ENCODE data around the gene HOPX.
"Not testable (repeated sequence)": the region's sequence is repeated elsewhere in the genome, so short reads cannot be mapped to it uniquely, and the experiment has no call there.

HOPX gene

GRCh38 chr4:56704089-56704871 lies 23.2 kb upstream of the HOPX start:
- H3K9ac ChIP-seq (ENCODE audit: low read length in 2 of 2) = no peak overlapping the region
- peaks cover 0 to 4% of the 10 kb centered on the region in 2 donors for H3K9me3 ChIP-seq (ENCODE audit: control insufficient read depth in 2 of 2, low read length in 2 of 2)
- H3K36me3 ChIP-seq (ENCODE audit: control insufficient read depth in 2 of 2, insufficient read depth in 2 of 2, low read length in 2 of 2) = no peaks in the 10 kb centered on the region
- no peaks in the 10 kb centered on the region for H3K27me3 ChIP-seq (ENCODE audit: control insufficient read depth in 1 of 2, insufficient read depth in 2 of 2, low read length in 2 of 2)
- H3K4me3 ChIP-seq (ENCODE audit: low read length in 2 of 2) = no peak overlapping the region
- no peak overlapping the region for H3K27ac ChIP-seq (ENCODE audit: low read length)
- no peaks in the 10 kb centered on the region for H3K4me1 ChIP-seq (ENCODE audit: control insufficient read depth, insufficient read depth, low read length)

- no peak overlapping the region for H3K27ac ChIP-seq (ENCODE audit: low read length)
These were observed 22.3 kb upstream of the HOPX start for GRCh38 chr4:56703378-56703777.

GRCh38 chr4:56701644-56702043 lies 20.5 kb upstream of the HOPX start:
- Histone ChIP-seq H3K36me3 (ENCODE audit: control insufficient read depth in 2 of 2, insufficient read depth in 2 of 2, low read length in 2 of 2) (no peaks in the 10 kb centered on the region), H3K27ac (ENCODE audit: low read length) (no peak overlapping the region), H3K9ac (ENCODE audit: low read length in 2 of 2) (no peak overlapping the region), H3K4me3 (ENCODE audit: low read length in 2 of 2) (no peak overlapping the region), H3K27me3 (ENCODE audit: control insufficient read depth in 1 of 2, insufficient read depth in 2 of 2, low read length in 2 of 2) (no peaks in the 10 kb centered on the region), H3K4me1 (ENCODE audit: control insufficient read depth, insufficient read depth, low read length) (no peaks in the 10 kb centered on the region), H3K9me3 (ENCODE audit: control insufficient read depth in 2 of 2, low read length in 2 of 2) (peaks cover 0 to 4% of the 10 kb centered on the region in 2 donors)

More at GRCh38 chr4:56703378-56703777, 22.3 kb upstream of the HOPX start:
- no peaks in the 10 kb centered on the region for H3K27me3 ChIP-seq (ENCODE audit: control insufficient read depth in 1 of 2, insufficient read depth in 2 of 2, low read length in 2 of 2)
- peaks cover 0 to 4% of the 10 kb centered on the region in 2 donors for H3K9me3 ChIP-seq (ENCODE audit: control insufficient read depth in 2 of 2, low read length in 2 of 2)
- H3K9ac ChIP-seq (ENCODE audit: low read length in 2 of 2) = no peak overlapping the region
- no peaks in the 10 kb centered on the region for H3K36me3 ChIP-seq (ENCODE audit: control insufficient read depth in 2 of 2, insufficient read depth in 2 of 2, low read length in 2 of 2)
- H3K4me1 ChIP-seq (ENCODE audit: control insufficient read depth, insufficient read depth, low read length) = no peaks in the 10 kb centered on the region
- no peak overlapping the region for H3K4me3 ChIP-seq (ENCODE audit: low read length in 2 of 2)

- no peaks in the 10 kb centered on the region for H3K27me3 ChIP-seq (ENCODE audit: control insufficient read depth in 1 of 2, insufficient read depth in 2 of 2, low read length in 2 of 2)
- H3K9me3 ChIP-seq (ENCODE audit: control insufficient read depth in 2 of 2, low read length in 2 of 2) = peaks cover 0 to 3% of the 10 kb centered on the region in 2 donors
- no peaks in the 10 kb centered on the region for H3K36me3 ChIP-seq (ENCODE audit: control insufficient read depth in 2 of 2, insufficient read depth in 2 of 2, low read length in 2 of 2)
- H3K4me1 ChIP-seq (ENCODE audit: control insufficient read depth, insufficient read depth, low read length) = no peaks in the 10 kb centered on the region
- no peak overlapping the region for H3K9ac ChIP-seq (ENCODE audit: low read length in 2 of 2)
- H3K27ac ChIP-seq (ENCODE audit: low read length) = no peak overlapping the region
- no peak overlapping the region for H3K4me3 ChIP-seq (ENCODE audit: low read length in 2 of 2)
These were observed 20.0 kb upstream of the HOPX start for GRCh38 chr4:56701161-56701480.

- H3K9me3 ChIP-seq (ENCODE audit: control insufficient read depth in 2 of 2, low read length in 2 of 2) = no peaks in the 10 kb centered on the region
- no peaks in the 10 kb centered on the region for H3K27me3 ChIP-seq (ENCODE audit: control insufficient read depth in 1 of 2, insufficient read depth in 2 of 2, low read length in 2 of 2)
- no peaks in the 10 kb centered on the region for H3K36me3 ChIP-seq (ENCODE audit: control insufficient read depth in 2 of 2, insufficient read depth in 2 of 2, low read length in 2 of 2)
- no peak overlapping the region for H3K9ac ChIP-seq (ENCODE audit: low read length in 2 of 2)
- no peak overlapping the region for H3K27ac ChIP-seq (ENCODE audit: low read length)
- H3K4me1 ChIP-seq (ENCODE audit: control insufficient read depth, insufficient read depth, low read length) = no peaks in the 10 kb centered on the region
- no peak overlapping the region for H3K4me3 ChIP-seq (ENCODE audit: low read length in 2 of 2)
These were observed 18.5 kb upstream of the HOPX start for GRCh38 chr4:56699537-56700105.

- H3K9ac ChIP-seq (ENCODE audit: low read length in 2 of 2) = no peak overlapping the region
- no peaks in the 10 kb centered on the region for H3K4me1 ChIP-seq (ENCODE audit: control insufficient read depth, insufficient read depth, low read length)
- no peaks in the 10 kb centered on the region for H3K36me3 ChIP-seq (ENCODE audit: control insufficient read depth in 2 of 2, insufficient read depth in 2 of 2, low read length in 2 of 2)
- no peak overlapping the region for H3K27ac ChIP-seq (ENCODE audit: low read length)
- H3K9me3 ChIP-seq (ENCODE audit: control insufficient read depth in 2 of 2, low read length in 2 of 2) = no peaks in the 10 kb centered on the region
- no peaks in the 10 kb centered on the region for H3K27me3 ChIP-seq (ENCODE audit: control insufficient read depth in 1 of 2, insufficient read depth in 2 of 2, low read length in 2 of 2)
- no peak overlapping the region for H3K4me3 ChIP-seq (ENCODE audit: low read length in 2 of 2)
These were observed 17.2 kb upstream of the HOPX start for GRCh38 chr4:56698329-56698728.

- Histone ChIP-seq H3K36me3 (ENCODE audit: control insufficient read depth in 2 of 2, insufficient read depth in 2 of 2, low read length in 2 of 2) (no peaks in the 10 kb centered on the region), H3K9me3 (ENCODE audit: control insufficient read depth in 2 of 2, low read length in 2 of 2) (no peaks in the 10 kb centered on the region), H3K9ac (ENCODE audit: low read length in 2 of 2) (no peak overlapping the region), H3K27ac (ENCODE audit: low read length) (no peak overlapping the region), H3K4me1 (ENCODE audit: control insufficient read depth, insufficient read depth, low read length) (no peaks in the 10 kb centered on the region), H3K4me3 (ENCODE audit: low read length in 2 of 2) (no peak overlapping the region), H3K27me3 (ENCODE audit: control insufficient read depth in 1 of 2, insufficient read depth in 2 of 2, low read length in 2 of 2) (no peaks in the 10 kb centered on the region)
These were observed 15.0 kb upstream of the HOPX start for GRCh38 chr4:56696056-56696455.

- H3K9ac ChIP-seq (ENCODE audit: low read length in 2 of 2); H3K4me3 ChIP-seq (ENCODE audit: low read length in 2 of 2); H3K36me3 ChIP-seq (ENCODE audit: control insufficient read depth in 2 of 2, insufficient read depth in 2 of 2, low read length in 2 of 2); H3K4me1 ChIP-seq (ENCODE audit: control insufficient read depth, insufficient read depth, low read length); H3K9me3 ChIP-seq (ENCODE audit: control insufficient read depth in 2 of 2, low read length in 2 of 2); H3K27me3 ChIP-seq (ENCODE audit: control insufficient read depth in 1 of 2, insufficient read depth in 2 of 2, low read length in 2 of 2); H3K27ac ChIP-seq (ENCODE audit: low read length): not testable (repeated sequence)
These were observed 12.4 kb upstream of the HOPX start for GRCh38 chr4:56693476-56693875.

- H3K4me1 ChIP-seq (ENCODE audit: control insufficient read depth, insufficient read depth, low read length) = no peaks in the 10 kb centered on the region
- H3K4me3 ChIP-seq (ENCODE audit: low read length in 2 of 2) = no peak overlapping the region
- H3K27me3 ChIP-seq (ENCODE audit: control insufficient read depth in 1 of 2, insufficient read depth in 2 of 2, low read length in 2 of 2) = no peaks in the 10 kb centered on the region
- H3K9me3 ChIP-seq (ENCODE audit: control insufficient read depth in 2 of 2, low read length in 2 of 2) = no peaks in the 10 kb centered on the region
- H3K9ac ChIP-seq (ENCODE audit: low read length in 2 of 2) = no peak overlapping the region
- no peaks in the 10 kb centered on the region for H3K36me3 ChIP-seq (ENCODE audit: control insufficient read depth in 2 of 2, insufficient read depth in 2 of 2, low read length in 2 of 2)
- no peak overlapping the region for H3K27ac ChIP-seq (ENCODE audit: low read length)
These were observed 11.5 kb upstream of the HOPX start for GRCh38 chr4:56692576-56692975.

- Histone ChIP-seq H3K9me3 (ENCODE audit: control insufficient read depth in 2 of 2, low read length in 2 of 2) (no peaks in the 10 kb centered on the region), H3K9ac (ENCODE audit: low read length in 2 of 2) (no peak overlapping the region), H3K4me1 (ENCODE audit: control insufficient read depth, insufficient read depth, low read length) (no peaks in the 10 kb centered on the region), H3K27ac (ENCODE audit: low read length) (no peak overlapping the region), H3K27me3 (ENCODE audit: control insufficient read depth in 1 of 2, insufficient read depth in 2 of 2, low read length in 2 of 2) (no peaks in the 10 kb centered on the region), H3K4me3 (ENCODE audit: low read length in 2 of 2) (no peak overlapping the region), H3K36me3 (ENCODE audit: control insufficient read depth in 2 of 2, insufficient read depth in 2 of 2, low read length in 2 of 2) (no peaks in the 10 kb centered on the region)
These were observed 10.3 kb upstream of the HOPX start for GRCh38 chr4:56691425-56691824.

GRCh38 chr4:56690393-56690792 lies 9.3 kb upstream of the HOPX start:
- no peaks in the 10 kb centered on the region for H3K9me3 ChIP-seq (ENCODE audit: control insufficient read depth in 2 of 2, low read length in 2 of 2)
- H3K36me3 ChIP-seq (ENCODE audit: control insufficient read depth in 2 of 2, insufficient read depth in 2 of 2, low read length in 2 of 2) = no peaks in the 10 kb centered on the region
- H3K27me3 ChIP-seq (ENCODE audit: control insufficient read depth in 1 of 2, insufficient read depth in 2 of 2, low read length in 2 of 2) = no peaks in the 10 kb centered on the region
- H3K4me3 ChIP-seq (ENCODE audit: low read length in 2 of 2) = no peak overlapping the region
- H3K4me1 ChIP-seq (ENCODE audit: control insufficient read depth, insufficient read depth, low read length) = no peaks in the 10 kb centered on the region
- H3K9ac ChIP-seq (ENCODE audit: low read length in 2 of 2) = no peak overlapping the region
- H3K27ac ChIP-seq (ENCODE audit: low read length) = no peak overlapping the region
